ENCODE data around the gene PHACTR1. TPM values are rescaled to one million over a fixed set of nuclear protein-coding genes. Genes with fewer than 3 reads are reported as not detected.

Gene PHACTR1
- total and polyA plus RNA-seq, 9 of the 15 experiments (the other 6 are each of a cell fraction or from before 2014, with no cell fraction given), result 11.5 to 32.6 (median 22.0) TPM

DNA sequence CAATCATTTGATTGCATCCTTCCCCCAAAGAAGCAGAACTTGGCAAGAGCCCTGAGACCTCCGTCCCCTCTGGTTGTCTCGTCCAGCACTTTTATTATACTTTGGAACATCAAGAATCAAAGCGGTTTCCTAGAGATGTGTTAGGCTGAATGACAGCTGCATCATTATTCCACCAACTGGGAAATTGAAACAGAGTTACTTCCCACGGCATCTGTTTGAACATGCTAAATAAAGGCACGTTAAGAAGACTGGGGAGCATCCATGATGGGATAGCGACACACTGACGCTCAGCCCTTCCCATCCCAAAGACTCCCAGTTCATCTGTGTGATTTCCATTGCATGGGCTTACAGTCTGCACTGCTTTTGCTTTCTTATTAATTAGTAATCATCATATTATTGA, 464.0 kb downstream of the PHACTR1 start:
- 3% methylated on average over 7 of the region's 7 CpGs for WGBS (ENCODE audit: insufficient coverage, low coverage, missing lambda C conversion rate)
- Histone ChIP-seq H3K4me1 (replicated peaks in 1 of 2; ENCODE audit: control insufficient read depth in 2 of 2, insufficient read depth in 2 of 2, low read length in 2 of 2) (no peaks in the 10 kb centered on the region), H3K9ac (ENCODE audit: insufficient read depth in 1 of 2, low read depth in 2 of 2, low read length in 2 of 2) (no peak overlapping the region), H3K27me3 (ENCODE audit: control insufficient read depth in 2 of 2, insufficient read depth in 2 of 2, low read length in 2 of 2) (peaks cover 30 to 48% of the 10 kb centered on the region in 2 experiments; a peak in 4 of 5 replicates), H3K27ac (ENCODE audit: extremely low read depth, low read depth, low read length) (no peak overlapping the region), H3K79me2 (ENCODE audit: control insufficient read depth, insufficient read depth, low read length) (no peaks in the 10 kb centered on the region), H3K9me3 (replicated peaks; ENCODE audit: control insufficient read depth, insufficient read depth, low read depth, low read length) (no peaks in the 10 kb centered on the region), H4K20me1 (replicated peaks; ENCODE audit: control insufficient read depth, insufficient read depth, low read length) (no peaks in the 10 kb centered on the region), H2AFZ (ENCODE audit: low read depth, low read length) (no peak overlapping the region), H3K36me3 (ENCODE audit: control insufficient read depth, insufficient read depth, low read length) (no peaks in the 10 kb centered on the region), H3K4me3 (no peak overlapping the region), H3K9me1 (ENCODE audit: control insufficient read depth, insufficient read depth, low read length) (no peaks in the 10 kb centered on the region), H3K4me2 (ENCODE audit: insufficient read depth, low read length) (no peak overlapping the region)
- no peak for TF ChIP-seq TARDBP (IDR thresholded peaks at IDR 0.05)
- TF ChIP-seq, protein P1, sequence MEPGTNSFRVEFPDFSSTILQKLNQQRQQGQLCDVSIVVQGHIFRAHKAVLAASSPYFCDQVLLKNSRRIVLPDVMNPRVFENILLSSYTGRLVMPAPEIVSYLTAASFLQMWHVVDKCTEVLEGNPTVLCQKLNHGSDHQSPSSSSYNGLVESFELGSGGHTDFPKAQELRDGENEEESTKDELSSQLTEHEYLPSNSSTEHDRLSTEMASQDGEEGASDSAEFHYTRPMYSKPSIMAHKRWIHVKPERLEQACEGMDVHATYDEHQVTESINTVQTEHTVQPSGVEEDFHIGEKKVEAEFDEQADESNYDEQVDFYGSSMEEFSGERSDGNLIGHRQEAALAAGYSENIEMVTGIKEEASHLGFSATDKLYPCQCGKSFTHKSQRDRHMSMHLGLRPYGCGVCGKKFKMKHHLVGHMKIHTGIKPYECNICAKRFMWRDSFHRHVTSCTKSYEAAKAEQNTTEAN (CRISPR knock-in tag; IDR thresholded peaks at IDR 0.05), result no peak
- no peak for TF ChIP-seq HLTF (IDR thresholded peaks at IDR 0.05)
- no peak for TF ChIP-seq HDGF (IDR thresholded peaks at IDR 0.05)
- TF ChIP-seq IRF2 (CRISPR knock-in tag; IDR thresholded peaks at IDR 0.05), result no peak
- no peak for TF ChIP-seq KDM1A (IDR thresholded peaks at IDR 0.05)
- no peak for TF ChIP-seq RAD51 (IDR thresholded peaks at IDR 0.05; ENCODE audit: borderline replicate concordance, low read depth)
- TF ChIP-seq, protein P2, sequence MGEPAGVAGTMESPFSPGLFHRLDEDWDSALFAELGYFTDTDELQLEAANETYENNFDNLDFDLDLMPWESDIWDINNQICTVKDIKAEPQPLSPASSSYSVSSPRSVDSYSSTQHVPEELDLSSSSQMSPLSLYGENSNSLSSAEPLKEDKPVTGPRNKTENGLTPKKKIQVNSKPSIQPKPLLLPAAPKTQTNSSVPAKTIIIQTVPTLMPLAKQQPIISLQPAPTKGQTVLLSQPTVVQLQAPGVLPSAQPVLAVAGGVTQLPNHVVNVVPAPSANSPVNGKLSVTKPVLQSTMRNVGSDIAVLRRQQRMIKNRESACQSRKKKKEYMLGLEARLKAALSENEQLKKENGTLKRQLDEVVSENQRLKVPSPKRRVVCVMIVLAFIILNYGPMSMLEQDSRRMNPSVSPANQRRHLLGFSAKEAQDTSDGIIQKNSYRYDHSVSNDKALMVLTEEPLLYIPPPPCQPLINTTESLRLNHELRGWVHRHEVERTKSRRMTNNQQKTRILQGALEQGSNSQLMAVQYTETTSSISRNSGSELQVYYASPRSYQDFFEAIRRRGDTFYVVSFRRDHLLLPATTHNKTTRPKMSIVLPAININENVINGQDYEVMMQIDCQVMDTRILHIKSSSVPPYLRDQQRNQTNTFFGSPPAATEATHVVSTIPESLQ (CRISPR knock-in tag; IDR thresholded peaks at IDR 0.05), result no peak
- no peak for TF ChIP-seq PCBP1 (IDR thresholded peaks at IDR 0.05; ENCODE audit: low read depth, low read length, poor library complexity, severe bottlenecking)
- no peak for TF ChIP-seq CEBPB (tag; IDR thresholded peaks at IDR 0.05)
- TF ChIP-seq BCL6 (CRISPR knock-in tag; IDR thresholded peaks at IDR 0.05), result no peak
- TF ChIP-seq ZNF224 (CRISPR knock-in tag; IDR thresholded peaks at IDR 0.05), result no peak
- TF ChIP-seq GATAD2A (IDR thresholded peaks at IDR 0.05), result no peak
- no peak for TF ChIP-seq ESRRB (CRISPR knock-in tag; IDR thresholded peaks at IDR 0.05; ENCODE audit: borderline replicate concordance)
- TF ChIP-seq, protein P3, sequence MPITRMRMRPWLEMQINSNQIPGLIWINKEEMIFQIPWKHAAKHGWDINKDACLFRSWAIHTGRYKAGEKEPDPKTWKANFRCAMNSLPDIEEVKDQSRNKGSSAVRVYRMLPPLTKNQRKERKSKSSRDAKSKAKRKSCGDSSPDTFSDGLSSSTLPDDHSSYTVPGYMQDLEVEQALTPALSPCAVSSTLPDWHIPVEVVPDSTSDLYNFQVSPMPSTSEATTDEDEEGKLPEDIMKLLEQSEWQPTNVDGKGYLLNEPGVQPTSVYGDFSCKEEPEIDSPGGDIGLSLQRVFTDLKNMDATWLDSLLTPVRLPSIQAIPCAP (CRISPR knock-in tag; IDR thresholded peaks at IDR 0.05; ENCODE audit: borderline replicate concordance), result no peak
- TF ChIP-seq, protein P4, sequence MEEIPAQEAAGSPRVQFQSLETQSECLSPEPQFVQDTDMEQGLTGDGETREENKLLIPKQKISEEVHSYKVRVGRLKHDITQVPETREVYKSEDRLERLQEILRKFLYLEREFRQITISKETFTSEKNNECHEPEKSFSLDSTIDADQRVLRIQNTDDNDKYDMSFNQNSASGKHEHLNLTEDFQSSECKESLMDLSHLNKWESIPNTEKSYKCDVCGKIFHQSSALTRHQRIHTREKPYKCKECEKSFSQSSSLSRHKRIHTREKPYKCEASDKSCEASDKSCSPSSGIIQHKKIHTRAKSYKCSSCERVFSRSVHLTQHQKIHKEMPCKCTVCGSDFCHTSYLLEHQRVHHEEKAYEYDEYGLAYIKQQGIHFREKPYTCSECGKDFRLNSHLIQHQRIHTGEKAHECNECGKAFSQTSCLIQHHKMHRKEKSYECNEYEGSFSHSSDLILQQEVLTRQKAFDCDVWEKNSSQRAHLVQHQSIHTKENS (CRISPR knock-in tag; IDR thresholded peaks at IDR 0.05), result no peak
- TF ChIP-seq ZNF41 (CRISPR knock-in tag; conservative IDR thresholded peaks at IDR 0.05), result no peak
- TF ChIP-seq TAF15 (IDR thresholded peaks at IDR 0.05; ENCODE audit: low read depth, low read length), result no peak
- BruUV-seq (replicated peaks), result no TSS peak
- ATAC-seq, result no peak
- CTCF ChIA-PET (ENCODE audit: low intra/inter-chr PET ratio), result no interaction called here
- POLR2A ChIA-PET, result no interaction called here
- in situ Hi-C loops (cut with MboI), result no loop called here
- intact Hi-C loops (cut with micrococcal nuclease), result no loop called here
- no peak for FAIRE-seq
- DNase-seq (ENCODE audit: extremely low read depth in 1 of 4, low spot score in 3 of 4), result no peak
